ENCODE data around the gene ROR2.
"Not testable (repeated sequence)": the region's sequence is repeated elsewhere in the genome, so short reads cannot be mapped to it uniquely, and the experiment has no call there.

Gene ROR2

GRCh38 chr9:91571036-91571435, 379.0 kb downstream of the ROR2 start:
- no peak for DNase-seq (ENCODE audit: low spot score)

GRCh38 chr9:91567642-91568274, 382.3 kb downstream of the ROR2 start:
- no peak for DNase-seq (ENCODE audit: low spot score)

- DNase-seq (ENCODE audit: low spot score): no peak
Measured at GRCh38 chr9:91564081-91564670, 385.9 kb downstream of the ROR2 start.

- DNase-seq (ENCODE audit: low spot score): no peak
Measured at GRCh38 chr9:91562416-91562815, 387.6 kb downstream of the ROR2 start.

GRCh38 chr9:91560301-91560700, 389.7 kb downstream of the ROR2 start:
- no peak for DNase-seq (ENCODE audit: low spot score)

GRCh38 chr9:91558879-91559278, 391.1 kb downstream of the ROR2 start:
- DNase-seq (ENCODE audit: low spot score): no peak

GRCh38 chr9:91558395-91558794, 391.6 kb downstream of the ROR2 start:
- DNase-seq (ENCODE audit: low spot score): no peak

- no peak for DNase-seq (ENCODE audit: low spot score)
Measured at GRCh38 chr9:91557327-91557726, 392.7 kb downstream of the ROR2 start.

- no peak for DNase-seq (ENCODE audit: low spot score)
Measured at GRCh38 chr9:91555132-91555531, 394.9 kb downstream of the ROR2 start.

GRCh38 chr9:91549177-91549576, 400.9 kb downstream of the ROR2 start:
- DNase-seq (ENCODE audit: low spot score): no peak

GRCh38 chr9:91547081-91547480, 402.9 kb downstream of the ROR2 start:
- DNase-seq (ENCODE audit: low spot score): no peak

- no peak for DNase-seq (ENCODE audit: low spot score)
Measured at GRCh38 chr9:91546574-91546973, 403.5 kb downstream of the ROR2 start.

- DNase-seq (ENCODE audit: low spot score): no peak
Measured at GRCh38 chr9:91541734-91542133, 408.3 kb downstream of the ROR2 start.

- DNase-seq (ENCODE audit: low spot score): not testable (repeated sequence)
Measured at GRCh38 chr9:91540506-91540905, 409.5 kb downstream of the ROR2 start.

GRCh38 chr9:91536211-91536691, 413.8 kb downstream of the ROR2 start:
- no peak for DNase-seq (ENCODE audit: low spot score)

GRCh38 chr9:91534374-91534773, 415.7 kb downstream of the ROR2 start:
- no peak for DNase-seq (ENCODE audit: low spot score)

- DNase-seq (ENCODE audit: low spot score): no peak
Measured at GRCh38 chr9:91533382-91533781, 416.6 kb downstream of the ROR2 start.

- no peak for DNase-seq (ENCODE audit: low spot score)
Measured at GRCh38 chr9:91532325-91532724, 417.7 kb downstream of the ROR2 start.

- DNase-seq (ENCODE audit: low spot score): no peak
Measured at GRCh38 chr9:91530829-91531228, 419.2 kb downstream of the ROR2 start.

GRCh38 chr9:91522481-91522880, 427.5 kb downstream of the ROR2 start:
- DNase-seq (ENCODE audit: low spot score): no peak

GRCh38 chr9:91519520-91520277, 430.3 kb downstream of the ROR2 start:
- DNase-seq (ENCODE audit: low spot score): no peak

GRCh38 chr9:91518462-91518861, 431.6 kb downstream of the ROR2 start:
- DNase-seq (ENCODE audit: low spot score): no peak

- DNase-seq (ENCODE audit: low spot score): no peak
Measured at GRCh38 chr9:91517801-91518200, 432.2 kb downstream of the ROR2 start.
